Type B pancreatic cell (in vitro differentiated cells): ENCODE measurements around the gene DPPA5. TPM values are rescaled to one million over a fixed set of nuclear protein-coding genes. Genes with fewer than 3 reads are reported as not detected.

Source experiments
- DNase-seq: peaks from one replicate; pipeline ENCODE4 v3.0.0; 2021; ENCODE audit warnings: mixed read lengths; ENCODE audit not compliant: unreplicated experiment; ENCODE audit errors: extremely low spot score
- H3K27ac Mint-ChIP-seq: 2 replicates; pipeline ENCODE4 v1.8.0; 2021; ENCODE audit warnings: mild to moderate bottlenecking, mixed read lengths
- H3K27me3 Mint-ChIP-seq: 2 replicates; pipeline ENCODE4 v1.8.0; 2021; ENCODE audit warnings: mixed read lengths
- H3K36me3 Mint-ChIP-seq: 2 replicates; pipeline ENCODE4 v1.8.0; 2021; ENCODE audit warnings: mixed read lengths
- H3K4me1 Mint-ChIP-seq: one replicate; pipeline ENCODE4 v1.8.0; 2021; ENCODE audit warnings: mixed read lengths; ENCODE audit not compliant: unreplicated experiment
- H3K4me3 Mint-ChIP-seq: 2 replicates; pipeline ENCODE4 v1.8.0; 2021; ENCODE audit warnings: mild to moderate bottlenecking, mixed read lengths
- H3K9me3 Mint-ChIP-seq: 2 replicates; pipeline ENCODE4 v1.8.0; 2021; ENCODE audit warnings: mixed read lengths
- CTCF ChIP-seq: fragments of 200-600 bp; sonication (generic); conservative IDR thresholded peaks from 2 replicates; pipeline ENCODE4 v1.5.0; 2021; ENCODE audit warnings: antibody characterized with exemption, mild to moderate bottlenecking
- total RNA-seq: library from RNA; stranded (reverse); gene quantifications from 2 replicates; pipeline ENCODE4 v1.2.1, GENCODE V29; 2021; ENCODE audit warnings: low replicate concordance

The DPPA5 gene
- total RNA-seq, 1 donor from 2014 or later: not detected

GRCh38 chr6:73368675-73369074 is 14.6 kb upstream of the DPPA5 start:
- Mint-ChIP-seq H3K4me1 (no peaks in the 10 kb centered on the region), H3K27me3 (no peaks in the 10 kb centered on the region), H3K36me3 (no peaks in the 10 kb centered on the region), H3K27ac (no peak overlapping the region), H3K9me3 (no peaks in the 10 kb centered on the region), H3K4me3 (no peak overlapping the region)
- no peak for TF ChIP-seq CTCF
- DNase-seq: no peak

GRCh38 chr6:73367761-73368355 is 13.8 kb upstream of the DPPA5 start:
- Mint-ChIP-seq H3K27ac (no peak overlapping the region), H3K27me3 (no peaks in the 10 kb centered on the region), H3K36me3 (no peaks in the 10 kb centered on the region), H3K4me3 (no peak overlapping the region), H3K9me3 (no peaks in the 10 kb centered on the region), H3K4me1 (no peaks in the 10 kb centered on the region)
- no peak for DNase-seq
- no peak for TF ChIP-seq CTCF

- DNase-seq: no peak
- H3K27ac Mint-ChIP-seq: no peak overlapping the region
- no peaks in the 10 kb centered on the region for H3K4me1 Mint-ChIP-seq
- H3K27me3 Mint-ChIP-seq: no peaks in the 10 kb centered on the region
- no peak for TF ChIP-seq CTCF
- no peaks in the 10 kb centered on the region for H3K36me3 Mint-ChIP-seq
- H3K4me3 Mint-ChIP-seq: no peak overlapping the region
- no peaks in the 10 kb centered on the region for H3K9me3 Mint-ChIP-seq
Observed at GRCh38 chr6:73364549-73364948, 10.5 kb upstream of the DPPA5 start.

- H3K36me3 Mint-ChIP-seq: no peaks in the 10 kb centered on the region
- no peaks in the 10 kb centered on the region for H3K9me3 Mint-ChIP-seq
- no peaks in the 10 kb centered on the region for H3K27me3 Mint-ChIP-seq
- no peak for DNase-seq
- no peak overlapping the region for H3K4me3 Mint-ChIP-seq
- no peak for TF ChIP-seq CTCF
- no peaks in the 10 kb centered on the region for H3K4me1 Mint-ChIP-seq
- no peak overlapping the region for H3K27ac Mint-ChIP-seq
Observed at GRCh38 chr6:73364121-73364520, 10.0 kb upstream of the DPPA5 start.

GRCh38 chr6:73363537-73363875 is 9.4 kb upstream of the DPPA5 start:
- Mint-ChIP-seq H3K9me3 (no peaks in the 10 kb centered on the region), H3K36me3 (no peaks in the 10 kb centered on the region), H3K4me3 (no peak overlapping the region), H3K27me3 (no peaks in the 10 kb centered on the region), H3K27ac (no peak overlapping the region), H3K4me1 (no peaks in the 10 kb centered on the region)
- TF ChIP-seq CTCF: no peak
- DNase-seq: no peak
